ENCODE data around the gene DENND4B. TPM values are rescaled to one million over a fixed set of nuclear protein-coding genes. Genes with fewer than 3 reads are reported as not detected.
A peak's percentile ranks its signal among the peaks of the same experiment; 100 is the strongest.

Gene DENND4B
- total RNA-seq, 4 donors from 2014 or later, result 10.2 to 46.5 (median 32.3) TPM

- Histone ChIP-seq H3K9me3 (no peaks in the 10 kb centered on the region), H3K4me3 (peak overlapping the region; percentile 95 to 97), H3K27ac (peak overlapping the region; percentile 93 to 95 (median 95)), H3K27me3 (no peaks in the 10 kb centered on the region), H3K36me3 (no peaks in the 10 kb centered on the region), H3K4me1 (peaks cover 2 to 56% (median 29%) of the 10 kb centered on the region in 3 donors)
- TF ChIP-seq EP300 (IDR thresholded peaks at IDR 0.05) (no peak), POLR2A (IDR thresholded peaks at IDR 0.05) (peak in 1 of 2 donors; percentile 50), POLR2AphosphoS5 (IDR thresholded peaks at IDR 0.05) (peak; percentile 54), CTCF (IDR thresholded peaks at IDR 0.05) (peak in 1 of 4 experiments; percentile 40)
- WGBS, 2 donors (ENCODE audit: low coverage in 1 of 2), result 0% methylated on average over 16 to 19 of the region's 86 CpGs
- ATAC-seq, result peak; percentile 28
Observed at GRCh38 chr1:153922076-153922971, 24.2 kb downstream of the DENND4B start.

- H3K27me3 ChIP-seq, result no peaks in the 10 kb centered on the region
- ATAC-seq, result no peak
- WGBS, 2 donors (ENCODE audit: low coverage in 1 of 2), result 8% methylated on average over 9 of the region's 10 CpGs; no CpG with 5 or more reads in 1 of the 2 donors
- H3K4me3 ChIP-seq, result peak overlapping the region; percentile 95 to 97
- peak overlapping the region; percentile 93 to 95 (median 95) for H3K27ac ChIP-seq
- no peaks in the 10 kb centered on the region for H3K9me3 ChIP-seq
- no peaks in the 10 kb centered on the region for H3K36me3 ChIP-seq
- H3K4me1 ChIP-seq, result peaks cover 2 to 59% (median 29%) of the 10 kb centered on the region in 3 donors
- TF ChIP-seq EP300 (IDR thresholded peaks at IDR 0.05) (no peak), CTCF (IDR thresholded peaks at IDR 0.05) (no peak)
Observed at GRCh38 chr1:153921803-153922075, 24.8 kb downstream of the DENND4B start.

- H3K9me3 ChIP-seq, result no peaks in the 10 kb centered on the region
- H3K4me3 ChIP-seq, result peak overlapping the region; percentile 95 to 97
- TF ChIP-seq CTCF (IDR thresholded peaks at IDR 0.05), result no peak
- TF ChIP-seq POLR2A (IDR thresholded peaks at IDR 0.05), result no peak
- no peak for TF ChIP-seq POLR2AphosphoS5 (IDR thresholded peaks at IDR 0.05)
- no peak for TF ChIP-seq EP300 (IDR thresholded peaks at IDR 0.05)
- peak overlapping the region; percentile 93 to 95 (median 95) for H3K27ac ChIP-seq
- WGBS, 2 donors (ENCODE audit: low coverage in 1 of 2), result 9 to 22% methylated on average over 1 to 3 of the region's 3 CpGs
- no peaks in the 10 kb centered on the region for H3K27me3 ChIP-seq
- ATAC-seq, result no peak
- peaks cover 2 to 59% (median 29%) of the 10 kb centered on the region in 3 donors for H3K4me1 ChIP-seq
- no peaks in the 10 kb centered on the region for H3K36me3 ChIP-seq
Observed at GRCh38 chr1:153921080-153921802, 25.3 kb downstream of the DENND4B start.

- 17 to 21% methylated on average over 2 to 4 of the region's 4 CpGs for WGBS, 2 donors (ENCODE audit: low coverage in 1 of 2)
- Histone ChIP-seq H3K4me3 (peak overlapping the region in 1 of 2 donors; percentile 95), H3K27ac (peak overlapping the region in 3 of 4 donors; percentile 28 to 95 (median 44)), H3K36me3 (no peaks in the 10 kb centered on the region), H3K4me1 (peaks cover 2 to 64% (median 29%) of the 10 kb centered on the region in 3 donors), H3K9me3 (no peaks in the 10 kb centered on the region), H3K27me3 (no peaks in the 10 kb centered on the region)
- no peak for TF ChIP-seq EP300 (IDR thresholded peaks at IDR 0.05)
- TF ChIP-seq POLR2AphosphoS5 (IDR thresholded peaks at IDR 0.05), result no peak
- peak in 3 of 4 experiments; percentile 13 to 31 (median 21) for TF ChIP-seq CTCF (IDR thresholded peaks at IDR 0.05)
- no peak for TF ChIP-seq POLR2A (IDR thresholded peaks at IDR 0.05)
- no peak for ATAC-seq
Observed at GRCh38 chr1:153919876-153920852, 26.4 kb downstream of the DENND4B start.
